Kidney epithelial cell (primary cell): Measurements from ENCODE around the gene LIPA. TPM values are rescaled to one million over a fixed set of nuclear protein-coding genes. Genes with fewer than 3 reads are reported as not detected.
"Not testable (repeated sequence)": the region's sequence is repeated elsewhere in the genome, so short reads cannot be mapped to it uniquely, and the experiment has no call there.

Experiments
- DNase-seq: peaks from one replicate; pipeline ENCODE4 v3.0.0-alpha.2; 2010; ENCODE audit warnings: low read depth
- H3K27me3 ChIP-seq: 2 replicates; pipeline ENCODE4 v1.6.0; 2011; ENCODE audit warnings: low read length; ENCODE audit not compliant: control insufficient read depth, insufficient read depth
- H3K36me3 ChIP-seq: 2 replicates; pipeline ENCODE4 v1.5.1; 2011; ENCODE audit warnings: low read length; ENCODE audit not compliant: control insufficient read depth, insufficient read depth
- H3K4me3 ChIP-seq: 2 replicates; pipeline ENCODE4 v1.5.1; 2011; ENCODE audit warnings: low read depth, mild to moderate bottlenecking, control low read depth, low read length
- total RNA-seq: library from RNA; depleted of rRNA; stranded (reverse); fragments of >200 nt; gene quantifications from 2 replicates; pipeline ENCODE4 v1.2.3, GENCODE V29; 2015
- TF ChIP-seq, protein P1 (sequence below): IDR thresholded peaks from 2 replicates; pipeline ENCODE4 v1.5.1; 2011; ENCODE audit warnings: mild to moderate bottlenecking, moderate library complexity, low read length, control low read depth, inconsistent platforms; ENCODE audit not compliant: insufficient read depth, poor library complexity, severe bottlenecking

Gene LIPA
- total RNA-seq, 1 donor from 2014 or later = 67.6 TPM

DNA sequence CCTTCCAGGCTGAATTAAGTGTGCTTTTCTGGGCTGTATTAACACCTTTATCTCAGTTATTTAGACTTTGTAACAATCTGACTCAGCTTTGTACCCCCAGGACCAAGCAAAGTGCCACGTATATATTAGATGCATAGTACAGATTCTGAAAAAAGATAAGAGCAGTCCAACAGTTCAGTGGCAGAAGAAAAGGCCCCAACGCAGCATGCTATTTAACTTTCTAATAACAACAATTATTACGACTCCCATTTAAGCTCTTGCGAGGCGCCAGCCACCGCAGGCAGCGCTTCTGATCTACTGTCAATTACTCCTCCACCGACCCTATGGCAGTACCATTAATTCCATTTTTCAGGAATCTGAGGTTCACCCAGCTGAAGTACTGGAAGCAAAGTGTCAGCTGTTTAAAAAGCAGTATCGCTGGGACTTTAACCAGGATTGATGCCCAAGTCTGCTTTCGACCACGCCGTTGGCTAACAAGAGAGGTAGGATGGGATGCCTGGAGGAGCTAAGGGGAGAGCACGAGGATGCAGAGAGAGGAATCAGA lies 638 bp downstream of the LIPA start:
- TF ChIP-seq, protein P1, sequence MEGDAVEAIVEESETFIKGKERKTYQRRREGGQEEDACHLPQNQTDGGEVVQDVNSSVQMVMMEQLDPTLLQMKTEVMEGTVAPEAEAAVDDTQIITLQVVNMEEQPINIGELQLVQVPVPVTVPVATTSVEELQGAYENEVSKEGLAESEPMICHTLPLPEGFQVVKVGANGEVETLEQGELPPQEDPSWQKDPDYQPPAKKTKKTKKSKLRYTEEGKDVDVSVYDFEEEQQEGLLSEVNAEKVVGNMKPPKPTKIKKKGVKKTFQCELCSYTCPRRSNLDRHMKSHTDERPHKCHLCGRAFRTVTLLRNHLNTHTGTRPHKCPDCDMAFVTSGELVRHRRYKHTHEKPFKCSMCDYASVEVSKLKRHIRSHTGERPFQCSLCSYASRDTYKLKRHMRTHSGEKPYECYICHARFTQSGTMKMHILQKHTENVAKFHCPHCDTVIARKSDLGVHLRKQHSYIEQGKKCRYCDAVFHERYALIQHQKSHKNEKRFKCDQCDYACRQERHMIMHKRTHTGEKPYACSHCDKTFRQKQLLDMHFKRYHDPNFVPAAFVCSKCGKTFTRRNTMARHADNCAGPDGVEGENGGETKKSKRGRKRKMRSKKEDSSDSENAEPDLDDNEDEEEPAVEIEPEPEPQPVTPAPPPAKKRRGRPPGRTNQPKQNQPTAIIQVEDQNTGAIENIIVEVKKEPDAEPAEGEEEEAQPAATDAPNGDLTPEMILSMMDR = no peak
- DNase-seq = no peak
- H3K36me3 ChIP-seq = no peaks in the 10 kb centered on the region
- no peaks in the 10 kb centered on the region for H3K27me3 ChIP-seq
- peak overlapping the region; percentile 87 for H3K4me3 ChIP-seq

DNA sequence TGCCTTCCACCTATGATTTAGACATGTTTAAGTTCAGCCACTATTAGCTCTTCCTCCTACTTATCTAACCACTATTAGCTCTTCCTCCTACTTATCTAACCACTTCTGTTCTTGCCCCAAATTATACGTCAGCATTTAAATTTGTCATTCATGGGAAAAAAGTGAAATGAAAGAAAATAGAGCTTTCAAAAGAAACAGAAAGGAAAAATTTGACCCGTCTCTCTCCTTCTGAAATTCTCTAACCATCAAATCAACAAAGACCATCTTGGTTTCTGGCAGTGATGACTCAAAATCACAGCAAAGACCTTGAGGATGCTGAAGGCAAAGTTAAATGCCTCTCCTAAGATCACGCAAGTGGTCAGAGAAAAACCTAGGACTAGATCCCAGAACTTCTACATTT lies 2.6 kb downstream of the LIPA start:
- DNase-seq = no peak
- TF ChIP-seq, protein P1 = no peak
- H3K4me3 ChIP-seq = no peak overlapping the region
- H3K36me3 ChIP-seq = no peaks in the 10 kb centered on the region
- no peaks in the 10 kb centered on the region for H3K27me3 ChIP-seq

DNA sequence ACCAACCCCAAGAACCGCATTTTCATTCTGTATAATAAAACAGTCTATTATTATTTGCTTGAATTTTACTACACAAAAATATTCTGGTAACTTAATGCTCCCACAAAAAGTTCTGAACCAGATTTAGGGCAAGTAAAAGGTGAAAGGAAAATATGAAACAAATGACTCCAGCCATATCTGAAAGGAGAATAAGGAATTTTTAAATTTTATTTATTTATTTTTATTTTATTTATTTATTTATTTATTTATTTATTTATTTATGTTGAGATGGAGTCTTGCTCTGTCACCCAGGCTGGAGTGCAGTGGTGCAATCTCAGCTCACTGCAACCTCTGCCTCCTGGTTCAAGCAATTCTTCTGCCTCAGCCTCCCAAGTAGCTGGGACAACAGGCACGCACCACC lies 4.0 kb downstream of the LIPA start:
- not testable (repeated sequence) for H3K36me3 ChIP-seq, DNase-seq, H3K4me3 ChIP-seq

DNA sequence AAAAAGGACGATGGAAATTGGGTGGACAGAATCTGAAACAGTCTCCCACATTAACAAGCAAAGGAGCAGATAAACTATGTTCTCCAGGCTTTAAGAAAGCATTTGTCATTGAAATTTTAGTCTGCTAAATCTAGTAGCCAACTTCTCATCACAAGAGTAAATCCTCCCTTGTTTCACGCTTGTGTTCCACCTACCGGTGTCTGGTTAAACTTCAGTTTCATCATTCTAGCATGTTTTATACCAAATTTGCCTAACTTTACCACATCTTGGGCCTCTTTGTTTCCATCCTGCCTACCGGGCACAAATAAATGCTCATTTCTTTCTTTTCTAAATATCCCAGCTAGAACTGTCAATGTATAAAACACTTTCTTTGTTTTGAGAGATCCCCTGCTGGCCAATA lies 5.8 kb downstream of the LIPA start:
- DNase-seq = no peak
- no peaks in the 10 kb centered on the region for H3K27me3 ChIP-seq
- H3K4me3 ChIP-seq = no peak overlapping the region
- TF ChIP-seq, protein P1 = no peak
- H3K36me3 ChIP-seq = no peaks in the 10 kb centered on the region

More for the DNA sequence above, 4.0 kb downstream of the LIPA start:
- H3K27me3 ChIP-seq = not testable (repeated sequence)

DNA sequence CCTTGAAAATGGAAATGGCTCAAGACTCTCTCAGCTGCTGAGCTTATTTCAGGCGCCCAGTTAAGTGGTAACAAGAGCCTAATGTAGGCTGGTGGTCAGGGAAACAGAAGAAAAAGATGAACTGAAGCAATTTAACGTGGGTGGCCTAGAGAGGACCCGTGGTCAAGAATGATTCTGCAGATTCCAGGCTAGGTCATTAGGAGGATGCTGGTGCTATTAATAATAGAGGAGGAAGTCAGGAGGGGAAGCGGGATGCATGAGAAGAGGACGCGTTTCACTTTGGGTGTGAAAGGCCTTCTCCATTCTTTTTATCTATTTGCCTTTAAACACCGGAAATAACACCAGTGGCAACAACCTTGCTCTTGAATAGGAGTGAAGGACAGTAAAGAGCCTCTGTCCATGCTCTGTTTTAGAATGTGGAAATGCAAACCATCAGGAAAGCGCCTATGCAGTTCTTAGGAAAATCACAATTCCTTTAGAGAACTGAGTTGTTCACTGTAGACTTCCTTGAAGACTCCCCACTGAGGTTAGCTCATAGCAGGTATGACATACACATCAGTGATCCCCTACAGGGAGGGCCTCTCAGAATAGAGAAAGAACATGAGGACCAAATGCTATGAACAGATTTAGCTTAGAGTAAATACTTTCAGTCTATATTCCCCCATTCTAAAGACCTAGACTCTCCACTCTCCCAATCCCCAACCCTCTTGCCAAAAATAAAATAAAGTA lies 8.6 kb downstream of the LIPA start:
- H3K36me3 ChIP-seq = no peaks in the 10 kb centered on the region
- no peaks in the 10 kb centered on the region for H3K27me3 ChIP-seq
- H3K4me3 ChIP-seq = no peak overlapping the region
- no peak for DNase-seq
- TF ChIP-seq, protein P1 = no peak

DNA sequence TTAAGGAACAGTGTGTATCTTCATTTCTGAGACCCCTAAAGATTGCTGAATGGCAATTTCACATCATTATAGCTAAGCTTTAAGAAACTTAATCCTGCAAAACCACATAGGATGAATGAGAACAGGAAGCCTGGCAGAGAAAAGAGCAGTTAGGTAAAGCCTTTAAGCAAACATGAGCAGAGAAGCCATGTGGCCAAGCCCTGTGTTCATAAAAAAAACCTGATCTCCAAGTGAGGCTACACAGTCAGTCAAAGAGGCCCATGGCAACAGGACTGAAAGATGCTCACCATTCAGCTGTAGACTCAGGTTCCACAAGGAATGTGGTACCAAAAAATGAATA lies 9.3 kb downstream of the LIPA start:
- no peak for DNase-seq
- Histone ChIP-seq H3K4me3 (no peak overlapping the region), H3K36me3 (no peaks in the 10 kb centered on the region), H3K27me3 (no peaks in the 10 kb centered on the region)
- TF ChIP-seq, protein P1 = no peak
